ENCODE measurements around the gene TNXB.

DNA sequence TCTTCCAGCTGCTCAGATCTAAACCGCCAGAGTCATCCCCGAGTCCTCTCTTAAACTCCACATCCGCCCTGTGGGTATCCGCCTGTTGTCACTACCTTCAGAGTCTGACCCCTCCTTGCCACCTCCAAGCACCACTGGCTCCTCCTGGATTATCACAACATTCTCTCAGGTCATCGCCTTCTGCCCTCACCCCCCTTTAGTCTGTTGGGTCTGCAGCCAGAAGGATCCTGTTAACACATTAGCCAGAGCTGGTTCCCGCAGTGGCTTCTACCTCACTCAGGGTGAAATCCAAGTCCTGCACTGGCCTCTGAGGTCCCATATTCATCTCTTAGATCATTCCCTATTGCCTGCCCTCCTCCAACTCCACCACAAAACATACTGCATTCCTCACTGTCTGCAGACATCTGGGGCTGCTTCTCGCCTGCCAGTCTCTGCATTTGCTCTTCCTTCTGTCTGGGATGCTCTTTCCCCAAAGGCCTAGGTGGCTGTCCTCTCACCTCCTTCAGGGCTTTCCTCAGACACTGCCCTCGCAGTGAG, 34.1 kb downstream of the TNXB start:
- TF ChIP-seq POLR2A (IDR thresholded peaks at IDR 0.05) = no peak
- TF ChIP-seq, protein P1, sequence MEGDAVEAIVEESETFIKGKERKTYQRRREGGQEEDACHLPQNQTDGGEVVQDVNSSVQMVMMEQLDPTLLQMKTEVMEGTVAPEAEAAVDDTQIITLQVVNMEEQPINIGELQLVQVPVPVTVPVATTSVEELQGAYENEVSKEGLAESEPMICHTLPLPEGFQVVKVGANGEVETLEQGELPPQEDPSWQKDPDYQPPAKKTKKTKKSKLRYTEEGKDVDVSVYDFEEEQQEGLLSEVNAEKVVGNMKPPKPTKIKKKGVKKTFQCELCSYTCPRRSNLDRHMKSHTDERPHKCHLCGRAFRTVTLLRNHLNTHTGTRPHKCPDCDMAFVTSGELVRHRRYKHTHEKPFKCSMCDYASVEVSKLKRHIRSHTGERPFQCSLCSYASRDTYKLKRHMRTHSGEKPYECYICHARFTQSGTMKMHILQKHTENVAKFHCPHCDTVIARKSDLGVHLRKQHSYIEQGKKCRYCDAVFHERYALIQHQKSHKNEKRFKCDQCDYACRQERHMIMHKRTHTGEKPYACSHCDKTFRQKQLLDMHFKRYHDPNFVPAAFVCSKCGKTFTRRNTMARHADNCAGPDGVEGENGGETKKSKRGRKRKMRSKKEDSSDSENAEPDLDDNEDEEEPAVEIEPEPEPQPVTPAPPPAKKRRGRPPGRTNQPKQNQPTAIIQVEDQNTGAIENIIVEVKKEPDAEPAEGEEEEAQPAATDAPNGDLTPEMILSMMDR (IDR thresholded peaks at IDR 0.05) = no peak
